OCI-LY1 (cell line): ENCODE measurements around the gene MELTF.

Source experiments
- H2AFZ ChIP-seq: fragments of 200-600 bp; sonication (generic), shearing (Covaris generic); 2 replicates; pipeline ENCODE4 v1.6.0; 2014; ENCODE audit warnings: antibody characterized with exemption, mild to moderate bottlenecking, low read length
- H3F3A ChIP-seq: fragments of 200-600 bp; sonication (generic), shearing (Covaris generic); 2 replicates; pipeline ENCODE4 v1.6.0; 2014; ENCODE audit warnings: mild to moderate bottlenecking, antibody characterized with exemption, low read length, moderate library complexity; ENCODE audit not compliant: insufficient read depth
- H3K27ac ChIP-seq: fragments of 200-600 bp; sonication (generic); 2 replicates; pipeline ENCODE4 v1.5.1; 2014; ENCODE audit warnings: low read length, mixed run types, mild to moderate bottlenecking, low read depth; ENCODE audit not compliant: poor library complexity, severe bottlenecking
- H3K27me3 ChIP-seq: fragments of 200-600 bp; sonication (generic); 2 replicates; pipeline ENCODE4 v1.6.0; 2014; ENCODE audit warnings: antibody characterized with exemption, mild to moderate bottlenecking, low read length, moderate library complexity; ENCODE audit not compliant: insufficient read depth
- H3K36me3 ChIP-seq: fragments of 200-600 bp; sonication (generic); 2 replicates; pipeline ENCODE4 v1.6.1; 2014; ENCODE audit warnings: mild to moderate bottlenecking, antibody characterized with exemption, low read length, moderate library complexity, mixed read lengths; ENCODE audit not compliant: insufficient read depth
- H3K4me1 ChIP-seq: fragments of 200-600 bp; sonication (generic); 2 replicates; pipeline ENCODE4 v1.5.1; 2014; ENCODE audit warnings: mild to moderate bottlenecking, low read length, moderate library complexity; ENCODE audit not compliant: insufficient read depth, severe bottlenecking
- H3K4me2 ChIP-seq: fragments of 200-600 bp; sonication (generic), shearing (Covaris generic); 2 replicates; pipeline ENCODE4 v1.6.1; 2014; ENCODE audit warnings: low read length
- H3K4me3 ChIP-seq: fragments of 200-600 bp; sonication (generic); 2 replicates; pipeline ENCODE4 v1.5.1; 2014; ENCODE audit warnings: low read length, low read depth, mild to moderate bottlenecking, mixed read lengths; ENCODE audit not compliant: poor library complexity, severe bottlenecking
- H3K79me2 ChIP-seq: fragments of 200-600 bp; shearing (Covaris generic); 2 replicates; pipeline ENCODE4 v1.6.1; 2016; ENCODE audit warnings: mixed run types, low read length, mixed read lengths; ENCODE audit not compliant: insufficient read depth
- H3K9ac ChIP-seq: fragments of 200-600 bp; sonication (generic), shearing (Covaris generic); 2 replicates; pipeline ENCODE4 v1.6.1; 2014; ENCODE audit warnings: mild to moderate bottlenecking, low read length, mixed read lengths
- H3K9me2 ChIP-seq: fragments of 200-600 bp; sonication (generic), shearing (Covaris generic); 2 replicates; pipeline ENCODE4 v1.6.1; 2014; ENCODE audit warnings: low read depth, mild to moderate bottlenecking, low read length, mixed read lengths
- H3K9me3 ChIP-seq: fragments of 200-600 bp; shearing (Covaris generic); 2 replicates; pipeline ENCODE4 v1.6.1; 2014; ENCODE audit warnings: low read length, mixed read lengths
- H4K20me1 ChIP-seq: fragments of 200-600 bp; sonication (generic), shearing (Covaris generic); 2 replicates; pipeline ENCODE4 v1.6.0; 2016; ENCODE audit warnings: mild to moderate bottlenecking, low read length; ENCODE audit not compliant: insufficient read depth
- CTCF ChIP-seq: fragments of 200-600 bp; sonication (generic), shearing (Covaris generic); IDR thresholded peaks from 2 replicates; pipeline ENCODE4 v1.5.1; 2017; ENCODE audit warnings: mild to moderate bottlenecking, antibody characterized with exemption, low read length, moderate library complexity, mixed read lengths
- EZH2 ChIP-seq: fragments of 200-600 bp; sonication (generic), shearing (Covaris generic); IDR thresholded peaks from 2 replicates; pipeline ENCODE4 v1.8.0; 2017; ENCODE audit warnings: borderline replicate concordance, mixed run types, mild to moderate bottlenecking, antibody characterized with exemption, low read length, moderate library complexity, mixed read lengths

MELTF gene

GRCh38 chr3:196963631-196963953 lies 66.0 kb downstream of the MELTF start:
- no peaks in the 10 kb centered on the region for H4K20me1 ChIP-seq
- H3K9ac ChIP-seq = no peak overlapping the region
- H3K27ac ChIP-seq = no peak overlapping the region
- TF ChIP-seq EZH2 = no peak
- TF ChIP-seq CTCF = no peak
- H3K79me2 ChIP-seq = no peaks in the 10 kb centered on the region
- H3K9me2 ChIP-seq = no peaks in the 10 kb centered on the region
- H3K4me1 ChIP-seq = peaks cover 21% of the 10 kb centered on the region
- H2AFZ ChIP-seq = no peak overlapping the region
- H3K4me2 ChIP-seq = no peak overlapping the region
- H3F3A ChIP-seq = no peaks in the 10 kb centered on the region
- no peak overlapping the region for H3K4me3 ChIP-seq
- H3K27me3 ChIP-seq = no peaks in the 10 kb centered on the region
- no peaks in the 10 kb centered on the region for H3K36me3 ChIP-seq
- no peaks in the 10 kb centered on the region for H3K9me3 ChIP-seq

- H3K79me2 ChIP-seq = no peaks in the 10 kb centered on the region
- H3K9me3 ChIP-seq = no peaks in the 10 kb centered on the region
- no peak overlapping the region for H3K4me3 ChIP-seq
- TF ChIP-seq EZH2 = no peak
- no peak for TF ChIP-seq CTCF
- H4K20me1 ChIP-seq = no peaks in the 10 kb centered on the region
- H3K36me3 ChIP-seq = no peaks in the 10 kb centered on the region
- H3K27me3 ChIP-seq = no peaks in the 10 kb centered on the region
- H3K4me1 ChIP-seq = peaks cover 17% of the 10 kb centered on the region
- no peaks in the 10 kb centered on the region for H3K9me2 ChIP-seq
- no peaks in the 10 kb centered on the region for H3F3A ChIP-seq
- no peak overlapping the region for H3K4me2 ChIP-seq
- H3K27ac ChIP-seq = no peak overlapping the region
- no peak overlapping the region for H2AFZ ChIP-seq
- no peak overlapping the region for H3K9ac ChIP-seq
These were observed 66.5 kb downstream of the MELTF start for GRCh38 chr3:196962930-196963630.

- Histone ChIP-seq H3K9me2 (no peaks in the 10 kb centered on the region), H3F3A (no peaks in the 10 kb centered on the region), H3K4me3 (no peak overlapping the region), H3K9me3 (no peaks in the 10 kb centered on the region), H2AFZ (no peak overlapping the region), H3K79me2 (no peaks in the 10 kb centered on the region), H3K4me2 (no peak overlapping the region), H3K27ac (no peak overlapping the region), H3K27me3 (no peaks in the 10 kb centered on the region), H3K4me1 (peaks cover 15% of the 10 kb centered on the region), H3K9ac (no peak overlapping the region), H4K20me1 (no peaks in the 10 kb centered on the region), H3K36me3 (no peaks in the 10 kb centered on the region)
- TF ChIP-seq EZH2 (no peak), CTCF (no peak)
These were observed 67.3 kb downstream of the MELTF start for GRCh38 chr3:196962108-196962929.
